ENCODE data around the gene MEOX1.
"Not testable (repeated sequence)": the region's sequence is repeated elsewhere in the genome, so short reads cannot be mapped to it uniquely, and the experiment has no call there.

Gene MEOX1

GRCh38 chr17:43691317-43691693, 29.6 kb upstream of the MEOX1 start:
- no peak for DNase-seq
- Mint-ChIP-seq H3K27me3 (peaks cover 3% of the 10 kb centered on the region), H3K9me3 (no peaks in the 10 kb centered on the region), H3K27ac (no peak overlapping the region), H3K4me3 (no peak overlapping the region), H3K36me3 (ENCODE audit: low read depth) (no peaks in the 10 kb centered on the region), H3K4me1 (ENCODE audit: low read depth) (no peaks in the 10 kb centered on the region)

- peaks cover 3% of the 10 kb centered on the region for H3K27me3 Mint-ChIP-seq
- no peak overlapping the region for H3K27ac Mint-ChIP-seq
- no peak overlapping the region for H3K4me3 Mint-ChIP-seq
- no peaks in the 10 kb centered on the region for H3K4me1 Mint-ChIP-seq (ENCODE audit: low read depth)
- no peaks in the 10 kb centered on the region for H3K9me3 Mint-ChIP-seq
- no peaks in the 10 kb centered on the region for H3K36me3 Mint-ChIP-seq (ENCODE audit: low read depth)
- no peak for DNase-seq
Measured at GRCh38 chr17:43690624-43691316, 29.0 kb upstream of the MEOX1 start.

- Mint-ChIP-seq H3K27me3 (peaks cover 3% of the 10 kb centered on the region), H3K27ac (no peak overlapping the region)
Measured at GRCh38 chr17:43689814-43690213, 28.1 kb upstream of the MEOX1 start.

DNA sequence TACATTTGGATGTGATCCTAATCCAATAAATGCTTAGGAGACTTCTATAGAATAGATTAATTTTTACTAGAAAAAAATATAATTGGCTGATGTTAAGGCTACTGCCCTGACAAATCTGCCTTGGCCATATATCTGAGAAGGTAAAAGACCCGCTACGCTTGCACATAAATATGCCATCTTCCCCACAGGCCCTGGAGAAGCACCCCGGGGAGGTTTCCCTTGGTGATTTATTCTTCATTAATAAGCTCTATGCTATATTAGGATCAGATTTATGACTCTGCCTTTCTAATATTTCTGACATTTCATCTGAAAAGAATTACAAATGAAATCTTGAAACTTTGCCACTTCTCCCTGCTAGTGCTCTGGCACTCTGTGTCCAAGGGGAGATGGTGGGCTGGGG, 27.4 kb upstream of the MEOX1 start:
- no peaks in the 10 kb centered on the region for H3K27me3 Mint-ChIP-seq
- no peaks in the 10 kb centered on the region for H3K4me1 Mint-ChIP-seq (ENCODE audit: low read depth)

More at GRCh38 chr17:43689814-43690213, 28.1 kb upstream of the MEOX1 start:
- DNase-seq: no peak
- no peaks in the 10 kb centered on the region for H3K36me3 Mint-ChIP-seq (ENCODE audit: low read depth)
- no peak overlapping the region for H3K4me3 Mint-ChIP-seq
- no peaks in the 10 kb centered on the region for H3K9me3 Mint-ChIP-seq
- no peaks in the 10 kb centered on the region for H3K4me1 Mint-ChIP-seq (ENCODE audit: low read depth)

DNA sequence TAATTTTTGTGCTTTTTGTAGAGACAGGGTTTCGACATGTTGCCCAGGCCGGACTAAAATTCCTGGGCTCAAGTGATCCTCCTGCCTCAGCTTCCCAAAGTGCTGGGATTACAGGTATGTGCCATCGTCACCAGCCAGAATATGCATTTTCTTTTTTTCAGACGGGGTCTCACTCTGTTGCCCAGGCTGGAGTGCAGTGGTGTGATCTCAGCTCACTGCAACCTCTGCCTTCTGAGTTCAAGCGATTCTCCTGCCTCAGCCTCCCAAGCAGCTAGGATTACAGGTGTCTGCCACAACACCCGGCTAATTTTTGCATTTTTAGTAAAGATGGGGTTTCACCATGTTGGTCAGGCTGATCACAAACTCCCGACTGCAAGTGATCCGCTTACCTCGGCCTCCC, 25.2 kb upstream of the MEOX1 start:
- H3K4me3 Mint-ChIP-seq; H3K9me3 Mint-ChIP-seq; H3K36me3 Mint-ChIP-seq (ENCODE audit: low read depth); H3K27me3 Mint-ChIP-seq; H3K27ac Mint-ChIP-seq; DNase-seq; H3K4me1 Mint-ChIP-seq (ENCODE audit: low read depth): not testable (repeated sequence)

More for the DNA sequence above, 27.4 kb upstream of the MEOX1 start:
- no peaks in the 10 kb centered on the region for H3K9me3 Mint-ChIP-seq
- no peak for DNase-seq
- H3K27ac Mint-ChIP-seq: no peak overlapping the region
- H3K36me3 Mint-ChIP-seq (ENCODE audit: low read depth): no peaks in the 10 kb centered on the region
- no peak overlapping the region for H3K4me3 Mint-ChIP-seq

DNA sequence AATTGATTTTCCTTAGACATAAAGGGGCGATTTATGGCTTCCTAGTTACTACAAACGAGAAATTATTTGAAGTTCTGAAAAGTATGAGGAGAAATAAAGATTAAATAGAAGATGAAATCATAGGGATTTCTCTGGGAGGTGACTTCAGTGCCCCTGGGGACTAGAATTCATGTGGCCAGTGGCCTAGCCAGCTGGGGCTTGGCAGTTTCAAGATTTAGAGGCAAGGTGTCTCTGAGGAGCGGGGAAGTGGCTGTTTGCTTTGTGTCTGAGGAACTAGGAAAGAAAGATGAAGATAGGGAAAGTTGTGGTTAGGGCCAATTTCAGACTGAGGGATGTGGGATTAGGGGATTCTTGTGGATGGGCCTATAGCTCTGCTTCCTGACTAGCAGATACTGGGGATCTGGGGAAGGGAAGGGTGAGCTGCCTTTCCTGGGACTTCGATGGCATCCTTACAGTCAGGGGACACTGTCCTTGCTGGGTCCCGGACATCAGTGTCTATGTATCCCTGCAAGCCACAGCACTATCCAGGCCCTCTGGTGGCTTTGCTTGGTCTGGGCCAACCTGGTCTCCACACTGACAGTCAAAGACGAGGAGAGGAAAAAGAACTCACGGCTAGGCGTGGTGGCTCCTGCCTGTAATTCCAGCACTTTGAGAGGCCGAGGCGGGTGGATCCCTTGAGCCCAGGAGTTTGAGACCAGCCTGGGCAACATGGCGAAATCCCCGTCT, 22.4 kb upstream of the MEOX1 start:
- H3K27me3 Mint-ChIP-seq: no peaks in the 10 kb centered on the region
- H3K4me1 Mint-ChIP-seq (ENCODE audit: low read depth): no peaks in the 10 kb centered on the region
- no peak for DNase-seq
- H3K36me3 Mint-ChIP-seq (ENCODE audit: low read depth): no peaks in the 10 kb centered on the region
- no peak overlapping the region for H3K27ac Mint-ChIP-seq
- no peaks in the 10 kb centered on the region for H3K9me3 Mint-ChIP-seq
- H3K4me3 Mint-ChIP-seq: no peak overlapping the region

DNA sequence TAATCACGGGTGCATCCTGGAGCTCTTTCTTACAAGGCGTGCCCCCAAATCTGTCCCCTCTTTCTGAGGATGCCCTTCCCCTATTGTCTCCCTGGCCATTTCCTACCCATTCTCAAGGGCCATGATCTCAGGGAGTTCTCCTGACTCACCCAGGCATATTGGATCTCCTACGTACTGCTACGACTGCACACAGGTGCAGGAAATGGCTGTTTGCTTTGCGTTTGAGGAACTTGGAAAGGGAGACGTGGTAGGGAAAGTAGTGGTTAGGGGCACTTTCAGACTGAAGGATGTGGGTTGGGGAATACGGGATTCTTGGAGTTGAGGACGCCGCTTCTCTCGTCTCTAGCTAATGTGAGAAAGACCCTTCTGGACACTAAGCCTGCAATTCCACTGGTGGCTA, 18.7 kb upstream of the MEOX1 start:
- H3K9me3 Mint-ChIP-seq: no peaks in the 10 kb centered on the region
- no peak overlapping the region for H3K27ac Mint-ChIP-seq
- H3K4me1 Mint-ChIP-seq (ENCODE audit: low read depth): peaks cover 6% of the 10 kb centered on the region
- DNase-seq: no peak
- H3K27me3 Mint-ChIP-seq: no peaks in the 10 kb centered on the region
- no peak overlapping the region for H3K4me3 Mint-ChIP-seq
- no peaks in the 10 kb centered on the region for H3K36me3 Mint-ChIP-seq (ENCODE audit: low read depth)

DNA sequence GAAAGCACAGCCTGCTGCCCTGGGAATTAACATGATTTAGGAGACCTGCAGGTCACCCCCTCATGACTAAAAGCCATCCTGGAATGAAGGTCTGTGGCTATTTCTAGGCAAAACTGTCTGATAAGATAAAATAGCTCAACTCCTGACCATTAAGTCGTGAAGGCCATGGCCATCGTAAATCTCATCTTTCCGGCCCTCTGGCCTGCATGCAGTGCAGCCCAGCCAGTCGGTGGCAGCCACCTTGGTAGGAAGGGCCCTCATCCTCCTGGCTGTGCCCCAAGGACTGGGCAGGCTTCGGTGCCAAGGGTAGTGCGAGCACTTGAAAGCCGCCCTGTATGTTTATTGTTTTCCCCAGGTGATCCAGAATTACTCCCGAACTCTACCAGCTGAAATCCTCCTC, 18.2 kb upstream of the MEOX1 start:
- Mint-ChIP-seq H3K36me3 (ENCODE audit: low read depth) (no peaks in the 10 kb centered on the region), H3K9me3 (no peaks in the 10 kb centered on the region), H3K4me3 (no peak overlapping the region), H3K4me1 (ENCODE audit: low read depth) (peaks cover 6% of the 10 kb centered on the region), H3K27me3 (no peaks in the 10 kb centered on the region), H3K27ac (no peak overlapping the region)
- no peak for DNase-seq

- no peaks in the 10 kb centered on the region for H3K36me3 Mint-ChIP-seq (ENCODE audit: low read depth)
- H3K9me3 Mint-ChIP-seq: no peaks in the 10 kb centered on the region
- H3K4me3 Mint-ChIP-seq: no peak overlapping the region
- H3K27ac Mint-ChIP-seq: no peak overlapping the region
- H3K27me3 Mint-ChIP-seq: no peaks in the 10 kb centered on the region
- peaks cover 6% of the 10 kb centered on the region for H3K4me1 Mint-ChIP-seq (ENCODE audit: low read depth)
- DNase-seq: no peak
Measured at GRCh38 chr17:43679401-43679800, 17.7 kb upstream of the MEOX1 start.

- DNase-seq: no peak
- Mint-ChIP-seq H3K9me3 (no peaks in the 10 kb centered on the region), H3K27ac (no peak overlapping the region), H3K4me3 (no peak overlapping the region), H3K27me3 (no peaks in the 10 kb centered on the region), H3K4me1 (ENCODE audit: low read depth) (peaks cover 8% of the 10 kb centered on the region), H3K36me3 (ENCODE audit: low read depth) (no peaks in the 10 kb centered on the region)
Measured at GRCh38 chr17:43676471-43676870, 14.7 kb upstream of the MEOX1 start.

DNA sequence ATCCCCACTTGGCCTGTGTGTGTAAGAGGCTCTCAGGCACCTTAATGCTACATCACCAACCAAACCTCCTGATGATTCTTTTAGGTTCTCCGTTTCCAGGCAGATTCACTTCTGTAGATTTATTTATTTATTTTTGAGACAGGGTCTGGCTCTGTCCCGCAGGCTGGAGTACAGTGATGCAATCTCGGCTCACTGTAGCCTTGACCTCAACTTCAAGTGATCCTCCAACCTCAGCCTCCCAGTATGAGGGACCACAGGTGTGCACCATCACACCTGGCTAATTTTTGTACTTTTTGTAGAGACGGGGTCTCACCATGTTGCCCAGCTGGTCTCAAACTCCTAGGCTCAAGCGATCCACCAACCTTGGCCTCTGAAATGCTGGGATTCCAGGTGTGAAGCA, 12.7 kb upstream of the MEOX1 start:
- Mint-ChIP-seq H3K36me3 (ENCODE audit: low read depth) (no peaks in the 10 kb centered on the region), H3K4me3 (no peak overlapping the region), H3K27me3 (no peaks in the 10 kb centered on the region), H3K27ac (no peak overlapping the region), H3K9me3 (no peaks in the 10 kb centered on the region), H3K4me1 (ENCODE audit: low read depth) (peaks cover 11% of the 10 kb centered on the region)
- no peak for DNase-seq

DNA sequence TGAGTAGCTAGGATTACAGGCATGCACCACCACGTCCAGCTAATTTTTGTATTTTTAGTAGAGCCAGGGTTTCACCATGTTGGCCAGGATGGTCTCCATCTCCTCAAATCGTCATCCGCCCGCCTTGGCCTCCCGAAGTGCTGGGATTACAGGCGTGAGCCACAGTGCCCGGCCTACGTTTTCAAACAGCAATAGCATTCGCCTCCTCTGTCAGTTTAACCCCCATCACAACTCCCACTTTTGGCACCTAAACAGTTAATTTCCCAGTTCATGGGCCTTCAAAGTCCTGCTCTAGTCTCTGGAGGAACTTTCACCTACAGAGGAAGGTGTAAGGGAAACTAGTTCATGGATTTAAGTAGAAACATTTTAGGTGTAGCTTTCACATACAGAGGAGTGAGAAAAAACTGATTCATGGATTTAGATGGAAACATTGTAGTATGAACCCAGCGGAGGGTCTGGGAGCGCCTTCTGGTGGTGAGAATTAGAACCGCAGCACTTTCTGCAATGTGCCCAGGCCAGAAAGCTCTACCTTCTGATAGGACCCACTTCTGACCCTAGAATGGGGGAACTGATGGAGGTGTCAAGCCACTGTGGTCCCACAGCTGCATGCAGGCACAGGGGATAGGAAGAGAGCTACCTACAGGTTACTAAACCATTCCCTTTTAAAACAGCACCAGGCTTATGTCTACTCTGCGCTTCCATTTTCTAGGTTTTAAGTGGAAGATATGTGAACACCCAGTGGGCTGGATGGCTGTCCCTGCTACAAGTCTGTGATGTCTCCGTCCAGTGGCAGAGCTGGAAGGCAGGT, 12.0 kb upstream of the MEOX1 start:
- DNase-seq: peak; percentile 82
- H3K4me1 Mint-ChIP-seq (ENCODE audit: low read depth): peaks cover 11% of the 10 kb centered on the region
- H3K27me3 Mint-ChIP-seq: no peaks in the 10 kb centered on the region
- no peaks in the 10 kb centered on the region for H3K36me3 Mint-ChIP-seq (ENCODE audit: low read depth)
- H3K27ac Mint-ChIP-seq: peak overlapping the region; percentile 26
- H3K9me3 Mint-ChIP-seq: no peaks in the 10 kb centered on the region
- H3K4me3 Mint-ChIP-seq: no peak overlapping the region

DNA sequence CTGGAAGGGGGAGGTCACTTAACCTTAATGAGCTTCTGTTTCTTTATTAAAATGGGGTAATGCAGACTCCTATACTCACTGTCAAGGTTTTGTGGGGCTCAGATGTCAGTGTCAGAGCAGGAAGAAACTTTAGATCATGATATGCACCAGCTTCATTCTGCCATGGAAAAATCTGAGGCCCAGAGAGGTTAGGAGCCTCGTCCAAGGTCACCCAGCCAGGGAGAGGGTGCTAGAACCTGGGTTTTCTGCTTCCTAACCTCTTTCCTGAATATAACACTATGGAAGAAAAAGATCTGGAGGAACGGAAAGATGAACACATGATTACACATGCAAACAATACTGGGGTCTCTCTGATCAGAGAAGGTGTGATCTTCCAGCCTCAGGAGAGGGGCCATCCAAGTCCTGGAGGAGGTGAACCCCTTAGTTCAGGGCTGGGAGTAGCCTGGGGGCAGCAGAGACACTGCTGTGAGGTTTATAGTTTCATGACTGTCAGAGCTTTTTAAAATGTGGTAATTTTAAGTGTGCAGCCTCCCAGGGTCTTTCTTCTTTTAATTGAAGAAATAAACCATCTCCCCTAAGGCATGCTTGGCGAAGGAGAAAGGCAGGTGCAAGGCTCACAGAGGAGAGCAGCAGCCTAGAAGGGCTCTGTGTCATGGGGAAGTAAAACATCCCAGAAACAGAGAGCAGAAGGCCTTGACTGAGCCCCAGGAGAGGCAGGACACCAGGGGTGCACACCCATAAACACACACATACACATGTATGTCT, 10.2 kb upstream of the MEOX1 start:
- Mint-ChIP-seq H3K9me3 (no peaks in the 10 kb centered on the region), H3K27me3 (no peaks in the 10 kb centered on the region), H3K4me1 (ENCODE audit: low read depth) (peaks cover 7% of the 10 kb centered on the region), H3K27ac (no peak overlapping the region), H3K4me3 (no peak overlapping the region), H3K36me3 (ENCODE audit: low read depth) (no peaks in the 10 kb centered on the region)
- no peak for DNase-seq

GRCh38 chr17:43671031-43671692, 9.4 kb upstream of the MEOX1 start:
- H3K27me3 Mint-ChIP-seq: no peaks in the 10 kb centered on the region
- DNase-seq: no peak
- H3K27ac Mint-ChIP-seq: no peak overlapping the region
- no peaks in the 10 kb centered on the region for H3K9me3 Mint-ChIP-seq
- H3K36me3 Mint-ChIP-seq (ENCODE audit: low read depth): no peaks in the 10 kb centered on the region
- H3K4me3 Mint-ChIP-seq: no peak overlapping the region
- peaks cover 7% of the 10 kb centered on the region for H3K4me1 Mint-ChIP-seq (ENCODE audit: low read depth)

Measured in activated T-cell treated with anti-CD3 and anti-CD28 coated beads, Interleukin-2, amount 50 U/mL, for 24 hours (primary cell).